WTC11 (cell line): Measurements from ENCODE around the gene MYO7B. TPM values are rescaled to one million over a fixed set of nuclear protein-coding genes. Genes with fewer than 3 reads are reported as not detected.

Source experiments
- ATAC-seq: fragments of 200-7000 bp; cut with Tn5 transposase; 2 replicates; pipeline ENCODE4 v1.10.0; 2021; ENCODE audit warnings: mild to moderate bottlenecking, moderate library complexity
- CTCF ChIA-PET: fragments of 300-600 bp; sonication (Branson Sonifier 250); formaldehyde crosslinking; loops from one replicate; lab custom pipeline; 2021; ENCODE audit warnings: antibody characterized with exemption; lab: Charles Lee
- POLR2A ChIA-PET: fragments of 350-600 bp; sonication (Branson Sonifier 250); formaldehyde crosslinking; loops from one replicate; lab custom pipeline; 2021; ENCODE audit warnings: antibody characterized with exemption; lab: Charles Lee
- DNase-seq: peaks from one replicate; pipeline ENCODE4 v3.0.0; 2021; ENCODE audit warnings: low spot score
- H3K27ac Mint-ChIP-seq: 2 replicates; pipeline ENCODE4 v1.8.0; 2021; ENCODE audit warnings: mixed read lengths
- H3K27me3 Mint-ChIP-seq: 2 replicates; pipeline ENCODE4 v1.8.0; 2021; ENCODE audit warnings: low read depth, mild to moderate bottlenecking, moderate library complexity, mixed read lengths
- H3K36me3 Mint-ChIP-seq: 2 replicates; pipeline ENCODE4 v1.8.0; 2021; ENCODE audit warnings: mixed read lengths
- H3K4me1 Mint-ChIP-seq: 2 replicates; pipeline ENCODE4 v1.8.0; 2022; ENCODE audit warnings: mixed read lengths
- H3K4me3 Mint-ChIP-seq: 2 replicates; pipeline ENCODE4 v1.8.0; 2021; ENCODE audit warnings: mild to moderate bottlenecking, moderate library complexity, mixed read lengths
- H3K9me3 Mint-ChIP-seq: 2 replicates; pipeline ENCODE4 v1.8.0; 2021; ENCODE audit warnings: mixed read lengths
- ATF2 ChIP-seq: sonication (generic); formaldehyde crosslinking; IDR thresholded peaks from 2 replicates; pipeline ENCODE4 v1.8.1; 2022; ENCODE audit warnings: low read depth, missing genetic modification reagents, borderline replicate concordance
- E2F1 ChIP-seq: sonication (generic); formaldehyde crosslinking; IDR thresholded peaks from 2 replicates; pipeline ENCODE4 v1.8.0; 2022; ENCODE audit warnings: mild to moderate bottlenecking, missing genetic modification reagents
- GRHL2 ChIP-seq: fragments of 250-450 bp; sonication (Bioruptor Pico); IDR thresholded peaks from 2 replicates; pipeline ENCODE4 v1.8.0; 2022; ENCODE audit warnings: mild to moderate bottlenecking, moderate library complexity; ENCODE audit not compliant: insufficient replicate concordance, severe bottlenecking
- NFE2L1 ChIP-seq: sonication (generic); formaldehyde crosslinking; IDR thresholded peaks from 2 replicates; pipeline ENCODE4 v1.8.1; 2023; ENCODE audit warnings: missing genetic modification reagents
- NR2C2 ChIP-seq: sonication (generic); formaldehyde crosslinking; IDR thresholded peaks from 2 replicates; pipeline ENCODE4 v1.8.0; 2022; ENCODE audit warnings: mild to moderate bottlenecking, missing genetic modification reagents
- PRRX2 ChIP-seq: fragments of 250-450 bp; sonication (Bioruptor Pico); IDR thresholded peaks from 2 replicates; pipeline ENCODE4 v1.8.0; 2021; ENCODE audit warnings: mild to moderate bottlenecking
- STAT6 ChIP-seq: sonication (generic); formaldehyde crosslinking; conservative IDR thresholded peaks from 2 replicates; pipeline ENCODE4 v1.8.1; 2023; ENCODE audit warnings: mild to moderate bottlenecking, low read depth, missing genetic modification reagents, moderate library complexity
- TEAD1 ChIP-seq: sonication (generic); formaldehyde crosslinking; IDR thresholded peaks from 2 replicates; pipeline ENCODE4 v1.8.0; 2022; ENCODE audit warnings: mild to moderate bottlenecking, missing genetic modification reagents
- TEAD4 ChIP-seq: sonication (generic); formaldehyde crosslinking; IDR thresholded peaks from 2 replicates; pipeline ENCODE4 v1.8.0; 2022; ENCODE audit warnings: mild to moderate bottlenecking, missing genetic modification reagents
- ZMAT4 ChIP-seq: fragments of 250-450 bp; sonication (Bioruptor Pico); IDR thresholded peaks from 2 replicates; pipeline ENCODE4 v1.9.0; 2021; ENCODE audit warnings: mild to moderate bottlenecking
- ZNF263 ChIP-seq: sonication (generic); formaldehyde crosslinking; IDR thresholded peaks from 2 replicates; pipeline ENCODE4 v1.8.1; 2022; ENCODE audit warnings: low read depth, mild to moderate bottlenecking, moderate library complexity, missing genetic modification reagents
- total RNA-seq: library from RNA; stranded (reverse); gene quantifications from 3 replicates; pipeline ENCODE4 v1.2.3, GENCODE V29; 2021
- TF ChIP-seq, protein P1 (sequence below): fragments of 250-450 bp; sonication (Bioruptor Pico); IDR thresholded peaks from 2 replicates; pipeline ENCODE4 v1.9.0; 2021; ENCODE audit warnings: mild to moderate bottlenecking, borderline replicate concordance
- TF ChIP-seq, protein P2 (sequence below): fragments of 250-450 bp; sonication (Bioruptor Pico); IDR thresholded peaks from 2 replicates; pipeline ENCODE4 v1.9.0; 2021; ENCODE audit warnings: mild to moderate bottlenecking
- TF ChIP-seq, protein P3 (sequence below): sonication (generic); formaldehyde crosslinking; conservative IDR thresholded peaks from 2 replicates; pipeline ENCODE4 v1.8.1; 2022; ENCODE audit warnings: mild to moderate bottlenecking, missing genetic modification reagents
- TF ChIP-seq, protein P4 (sequence below): sonication (generic); formaldehyde crosslinking; IDR thresholded peaks from 2 replicates; pipeline ENCODE4 v1.8.1; 2023; ENCODE audit warnings: mild to moderate bottlenecking, missing genetic modification reagents, moderate library complexity

Gene MYO7B
- total RNA-seq, 1 experiment from 2014 or later = not detected

DNA sequence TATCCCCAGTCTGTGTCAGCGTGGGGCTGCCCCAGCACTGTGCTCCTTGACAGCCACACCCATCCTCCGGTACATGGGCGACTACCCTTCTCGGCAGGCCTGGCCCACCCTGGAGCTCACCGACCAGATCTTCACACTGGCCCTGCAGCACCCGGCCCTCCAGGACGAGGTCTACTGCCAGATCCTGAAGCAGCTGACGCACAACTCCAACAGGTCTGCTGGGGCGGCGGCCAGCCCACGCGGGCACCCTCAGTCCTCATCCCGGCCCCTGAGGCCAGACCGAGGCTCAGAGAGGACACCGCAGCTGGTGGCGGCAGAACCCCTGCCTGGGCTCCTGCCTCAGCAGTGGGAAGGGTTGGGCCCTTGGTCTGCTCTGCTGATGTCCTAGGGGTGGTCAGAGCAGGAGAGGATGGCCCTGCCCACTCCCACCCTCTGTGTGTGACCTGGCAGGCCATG, 96.1 kb downstream of the MYO7B start (continued):
- no peak for TF ChIP-seq E2F1 (CRISPR knock-in tag)
- TF ChIP-seq, protein P1, sequence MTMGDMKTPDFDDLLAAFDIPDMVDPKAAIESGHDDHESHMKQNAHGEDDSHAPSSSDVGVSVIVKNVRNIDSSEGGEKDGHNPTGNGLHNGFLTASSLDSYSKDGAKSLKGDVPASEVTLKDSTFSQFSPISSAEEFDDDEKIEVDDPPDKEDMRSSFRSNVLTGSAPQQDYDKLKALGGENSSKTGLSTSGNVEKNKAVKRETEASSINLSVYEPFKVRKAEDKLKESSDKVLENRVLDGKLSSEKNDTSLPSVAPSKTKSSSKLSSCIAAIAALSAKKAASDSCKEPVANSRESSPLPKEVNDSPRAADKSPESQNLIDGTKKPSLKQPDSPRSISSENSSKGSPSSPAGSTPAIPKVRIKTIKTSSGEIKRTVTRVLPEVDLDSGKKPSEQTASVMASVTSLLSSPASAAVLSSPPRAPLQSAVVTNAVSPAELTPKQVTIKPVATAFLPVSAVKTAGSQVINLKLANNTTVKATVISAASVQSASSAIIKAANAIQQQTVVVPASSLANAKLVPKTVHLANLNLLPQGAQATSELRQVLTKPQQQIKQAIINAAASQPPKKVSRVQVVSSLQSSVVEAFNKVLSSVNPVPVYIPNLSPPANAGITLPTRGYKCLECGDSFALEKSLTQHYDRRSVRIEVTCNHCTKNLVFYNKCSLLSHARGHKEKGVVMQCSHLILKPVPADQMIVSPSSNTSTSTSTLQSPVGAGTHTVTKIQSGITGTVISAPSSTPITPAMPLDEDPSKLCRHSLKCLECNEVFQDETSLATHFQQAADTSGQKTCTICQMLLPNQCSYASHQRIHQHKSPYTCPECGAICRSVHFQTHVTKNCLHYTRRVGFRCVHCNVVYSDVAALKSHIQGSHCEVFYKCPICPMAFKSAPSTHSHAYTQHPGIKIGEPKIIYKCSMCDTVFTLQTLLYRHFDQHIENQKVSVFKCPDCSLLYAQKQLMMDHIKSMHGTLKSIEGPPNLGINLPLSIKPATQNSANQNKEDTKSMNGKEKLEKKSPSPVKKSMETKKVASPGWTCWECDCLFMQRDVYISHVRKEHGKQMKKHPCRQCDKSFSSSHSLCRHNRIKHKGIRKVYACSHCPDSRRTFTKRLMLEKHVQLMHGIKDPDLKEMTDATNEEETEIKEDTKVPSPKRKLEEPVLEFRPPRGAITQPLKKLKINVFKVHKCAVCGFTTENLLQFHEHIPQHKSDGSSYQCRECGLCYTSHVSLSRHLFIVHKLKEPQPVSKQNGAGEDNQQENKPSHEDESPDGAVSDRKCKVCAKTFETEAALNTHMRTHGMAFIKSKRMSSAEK (CRISPR knock-in tag) = no peak

GRCh38 chr2:127631997-127632581, 96.6 kb downstream of the MYO7B start:
- DNase-seq = no peak
- POLR2A ChIA-PET = no interaction called here
- Mint-ChIP-seq H3K36me3 (no peaks in the 10 kb centered on the region), H3K4me3 (no peak overlapping the region), H3K27ac (no peak overlapping the region), H3K4me1 (no peaks in the 10 kb centered on the region), H3K9me3 (no peaks in the 10 kb centered on the region), H3K27me3 (no peaks in the 10 kb centered on the region)
- TF ChIP-seq, protein P2, sequence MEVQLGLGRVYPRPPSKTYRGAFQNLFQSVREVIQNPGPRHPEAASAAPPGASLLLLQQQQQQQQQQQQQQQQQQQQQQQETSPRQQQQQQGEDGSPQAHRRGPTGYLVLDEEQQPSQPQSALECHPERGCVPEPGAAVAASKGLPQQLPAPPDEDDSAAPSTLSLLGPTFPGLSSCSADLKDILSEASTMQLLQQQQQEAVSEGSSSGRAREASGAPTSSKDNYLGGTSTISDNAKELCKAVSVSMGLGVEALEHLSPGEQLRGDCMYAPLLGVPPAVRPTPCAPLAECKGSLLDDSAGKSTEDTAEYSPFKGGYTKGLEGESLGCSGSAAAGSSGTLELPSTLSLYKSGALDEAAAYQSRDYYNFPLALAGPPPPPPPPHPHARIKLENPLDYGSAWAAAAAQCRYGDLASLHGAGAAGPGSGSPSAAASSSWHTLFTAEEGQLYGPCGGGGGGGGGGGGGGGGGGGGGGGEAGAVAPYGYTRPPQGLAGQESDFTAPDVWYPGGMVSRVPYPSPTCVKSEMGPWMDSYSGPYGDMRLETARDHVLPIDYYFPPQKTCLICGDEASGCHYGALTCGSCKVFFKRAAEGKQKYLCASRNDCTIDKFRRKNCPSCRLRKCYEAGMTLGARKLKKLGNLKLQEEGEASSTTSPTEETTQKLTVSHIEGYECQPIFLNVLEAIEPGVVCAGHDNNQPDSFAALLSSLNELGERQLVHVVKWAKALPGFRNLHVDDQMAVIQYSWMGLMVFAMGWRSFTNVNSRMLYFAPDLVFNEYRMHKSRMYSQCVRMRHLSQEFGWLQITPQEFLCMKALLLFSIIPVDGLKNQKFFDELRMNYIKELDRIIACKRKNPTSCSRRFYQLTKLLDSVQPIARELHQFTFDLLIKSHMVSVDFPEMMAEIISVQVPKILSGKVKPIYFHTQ = no peak
- TF ChIP-seq, protein P1 (CRISPR knock-in tag) = no peak
- TF ChIP-seq ATF2 (CRISPR knock-in tag) = no peak
- TF ChIP-seq, protein P3, sequence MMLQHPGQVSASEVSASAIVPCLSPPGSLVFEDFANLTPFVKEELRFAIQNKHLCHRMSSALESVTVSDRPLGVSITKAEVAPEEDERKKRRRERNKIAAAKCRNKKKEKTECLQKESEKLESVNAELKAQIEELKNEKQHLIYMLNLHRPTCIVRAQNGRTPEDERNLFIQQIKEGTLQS = no peak
- no peak for TF ChIP-seq ZNF263 (CRISPR knock-in tag)
- no peak for TF ChIP-seq TEAD4 (CRISPR knock-in tag)
- TF ChIP-seq GRHL2 (CRISPR knock-in tag) = no peak
- TF ChIP-seq ZMAT4 (CRISPR knock-in tag) = no peak
- TF ChIP-seq, protein P4, sequence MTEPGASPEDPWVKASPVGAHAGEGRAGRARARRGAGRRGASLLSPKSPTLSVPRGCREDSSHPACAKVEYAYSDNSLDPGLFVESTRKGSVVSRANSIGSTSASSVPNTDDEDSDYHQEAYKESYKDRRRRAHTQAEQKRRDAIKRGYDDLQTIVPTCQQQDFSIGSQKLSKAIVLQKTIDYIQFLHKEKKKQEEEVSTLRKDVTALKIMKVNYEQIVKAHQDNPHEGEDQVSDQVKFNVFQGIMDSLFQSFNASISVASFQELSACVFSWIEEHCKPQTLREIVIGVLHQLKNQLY = no peak
- no peak for TF ChIP-seq STAT6 (CRISPR knock-in tag)
- no peak for TF ChIP-seq NR2C2 (CRISPR knock-in tag)
- TF ChIP-seq PRRX2 (CRISPR knock-in tag) = no peak
- no peak for TF ChIP-seq NFE2L1 (CRISPR knock-in tag)
- no peak for TF ChIP-seq TEAD1 (CRISPR knock-in tag)
- CTCF ChIA-PET = interaction anchor here (1.2 to 2.4 kb wide), 2 partner anchors 18 to 40 kb away, joined by 6 to 11 read pairs; no protein-coding TSS in a partner anchor
- no peak for ATAC-seq
